HepG2 (cell line): ENCODE data around the gene POMT2.

Experiments used
- ZNF121 ChIP-seq: sonication (generic); formaldehyde crosslinking; IDR thresholded peaks from 2 replicates; pipeline ENCODE4 v1.5.0; 2020; ENCODE audit warnings: mild to moderate bottlenecking, missing genetic modification reagents
- TF ChIP-seq, protein P1 (sequence below): sonication (generic); formaldehyde crosslinking; IDR thresholded peaks from 2 replicates; pipeline ENCODE4 v1.4.0; 2020; ENCODE audit warnings: missing genetic modification reagents

GRCh38 chr14:77276295-77276935 is 44.3 kb downstream of the POMT2 start:
- TF ChIP-seq, protein P1, sequence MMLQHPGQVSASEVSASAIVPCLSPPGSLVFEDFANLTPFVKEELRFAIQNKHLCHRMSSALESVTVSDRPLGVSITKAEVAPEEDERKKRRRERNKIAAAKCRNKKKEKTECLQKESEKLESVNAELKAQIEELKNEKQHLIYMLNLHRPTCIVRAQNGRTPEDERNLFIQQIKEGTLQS (CRISPR knock-in tag): no peak
- TF ChIP-seq ZNF121: no peak
